ENCODE measurements around the gene TRAPPC6A. TPM values are rescaled to one million over a fixed set of nuclear protein-coding genes. Genes with fewer than 3 reads are reported as not detected.

The TRAPPC6A gene
- total and polyA plus RNA-seq, 3 donors from 2014 or later, result 37.0 to 42.8 (median 38.7) TPM

GRCh38 chr19:45113628-45114027 lies 64.4 kb downstream of the TRAPPC6A start:
- 76 to 82% methylated on average over 8 to 9 of the region's 9 CpGs for WGBS, 2 donors

More at GRCh38 chr19:45113628-45114027, 64.4 kb downstream of the TRAPPC6A start:
- Histone ChIP-seq H3K4me1 (no peaks in the 10 kb centered on the region), H3K27ac (no peak overlapping the region), H3K9me3 (no peaks in the 10 kb centered on the region), H3K4me3 (no peak overlapping the region), H3K27me3 (no peaks in the 10 kb centered on the region), H3K36me3 (ENCODE audit: low read depth, missing control alignments) (no peaks in the 10 kb centered on the region)
- no peak for DNase-seq
- TF ChIP-seq CTCF (IDR thresholded peaks at IDR 0.05), result no peak
- no peak for TF ChIP-seq POLR2A (IDR thresholded peaks at IDR 0.05)
- intact Hi-C loops (cut with DNase I; ENCODE audit: low total_unique reads), result no loop called here

Other genes with a start within 250 kb of the TRAPPC6A start
- gene APOC4, start 236.0 kb downstream of the TRAPPC6A start, total RNA-seq, result not detected
- gene APOC4, start 236.0 kb downstream of the TRAPPC6A start, polyA plus RNA-seq (ENCODE audit: insufficient read depth, low read depth, low replicate concordance), result not detected
- gene APOC2, start 232.2 kb downstream of the TRAPPC6A start, total RNA-seq, result 1 to 10 TPM; 1.1 to 1.2 TPM
- 2.9 TPM for gene APOC2, start 232.2 kb downstream of the TRAPPC6A start, polyA plus RNA-seq (ENCODE audit: insufficient read depth, low read depth, low replicate concordance)
- 100 to 1,000 TPM; 198 to 204 TPM for gene CLPTM1, start 222.9 kb downstream of the TRAPPC6A start, total RNA-seq
- gene CLPTM1, start 222.9 kb downstream of the TRAPPC6A start, polyA plus RNA-seq (ENCODE audit: insufficient read depth, low read depth, low replicate concordance), result 179 TPM
- 1 to 10 TPM; 9.1 to 9.7 TPM for gene RELB, start 176.8 kb downstream of the TRAPPC6A start, total RNA-seq
- 10.1 TPM for gene RELB, start 176.8 kb downstream of the TRAPPC6A start, polyA plus RNA-seq (ENCODE audit: insufficient read depth, low read depth, low replicate concordance)
- 100 to 1,000 TPM; 113 to 132 TPM for gene CLASRP, start 139.2 kb downstream of the TRAPPC6A start, total RNA-seq
- 76.1 TPM for gene CLASRP, start 139.2 kb downstream of the TRAPPC6A start, polyA plus RNA-seq (ENCODE audit: insufficient read depth, low read depth, low replicate concordance)
- gene ZNF296, start 101.8 kb downstream of the TRAPPC6A start, total RNA-seq, result 1 to 10 TPM; 5.8 to 6.7 TPM
- 3.0 TPM for gene ZNF296, start 101.8 kb downstream of the TRAPPC6A start, polyA plus RNA-seq (ENCODE audit: insufficient read depth, low read depth, low replicate concordance)
- 10 to 100 TPM in 1 of 2 donors, 1 to 10 TPM in 1; 7.6 to 13.5 TPM for gene GEMIN7, start 99.0 kb downstream of the TRAPPC6A start, total RNA-seq
- gene GEMIN7, start 99.0 kb downstream of the TRAPPC6A start, polyA plus RNA-seq (ENCODE audit: insufficient read depth, low read depth, low replicate concordance), result 9.7 TPM
- 10 to 100 TPM; 82.5 to 83.0 TPM for gene PPP1R37, start 85.1 kb downstream of the TRAPPC6A start, total RNA-seq
- gene PPP1R37, start 85.1 kb downstream of the TRAPPC6A start, polyA plus RNA-seq (ENCODE audit: insufficient read depth, low read depth, low replicate concordance), result 28.5 TPM
- 1 to 10 TPM; 1.3 to 4.2 TPM for gene NKPD1, start 17.3 kb downstream of the TRAPPC6A start, total RNA-seq
- gene NKPD1, start 17.3 kb downstream of the TRAPPC6A start, polyA plus RNA-seq (ENCODE audit: insufficient read depth, low read depth, low replicate concordance), result 1.0 TPM
- 10 to 100 TPM; 38.2 to 43.7 TPM for gene BLOC1S3, start 547 bp upstream of the TRAPPC6A start, total RNA-seq
- gene BLOC1S3, start 547 bp upstream of the TRAPPC6A start, polyA plus RNA-seq (ENCODE audit: insufficient read depth, low read depth, low replicate concordance), result 14.1 TPM
- 10 to 100 TPM; 29.5 to 30.2 TPM for gene EXOC3L2, start 67.2 kb upstream of the TRAPPC6A start, total RNA-seq
- 7.4 TPM for gene EXOC3L2, start 67.2 kb upstream of the TRAPPC6A start, polyA plus RNA-seq (ENCODE audit: insufficient read depth, low read depth, low replicate concordance)
- gene MARK4, start 73.0 kb upstream of the TRAPPC6A start, total RNA-seq, result 100 to 1,000 TPM; 197 to 200 TPM
- gene MARK4, start 73.0 kb upstream of the TRAPPC6A start, polyA plus RNA-seq (ENCODE audit: insufficient read depth, low read depth, low replicate concordance), result 114 TPM
- gene CKM, start 144.6 kb upstream of the TRAPPC6A start, total RNA-seq, result 10 to 100 TPM; 16.5 to 22.4 TPM
- 61.1 TPM for gene CKM, start 144.6 kb upstream of the TRAPPC6A start, polyA plus RNA-seq (ENCODE audit: insufficient read depth, low read depth, low replicate concordance)
- gene KLC3, start 162.5 kb upstream of the TRAPPC6A start, total RNA-seq, result 10 to 100 TPM in 1 of 2 donors, 1 to 10 TPM in 1; 5.9 to 13.7 TPM
- 6.4 TPM for gene KLC3, start 162.5 kb upstream of the TRAPPC6A start, polyA plus RNA-seq (ENCODE audit: insufficient read depth, low read depth, low replicate concordance)
- 10 to 100 TPM; 46.4 to 49.8 TPM for gene ERCC2, start 192.3 kb upstream of the TRAPPC6A start, total RNA-seq
- gene ERCC2, start 192.3 kb upstream of the TRAPPC6A start, polyA plus RNA-seq (ENCODE audit: insufficient read depth, low read depth, low replicate concordance), result 37.5 TPM
- 10 to 100 TPM in 1 of 2 donors, 1 to 10 TPM in 1; 9.7 to 12.2 TPM for gene PPP1R13L, start 226.8 kb upstream of the TRAPPC6A start, total RNA-seq
- gene PPP1R13L, start 226.8 kb upstream of the TRAPPC6A start, polyA plus RNA-seq (ENCODE audit: insufficient read depth, low read depth, low replicate concordance), result 13.3 TPM
- 10 to 100 TPM; 10.2 to 12.1 TPM for gene POLR1G, start 228.4 kb upstream of the TRAPPC6A start, total RNA-seq
- 5.8 TPM for gene POLR1G, start 228.4 kb upstream of the TRAPPC6A start, polyA plus RNA-seq (ENCODE audit: insufficient read depth, low read depth, low replicate concordance)
- gene ERCC1, start 245.7 kb upstream of the TRAPPC6A start, total RNA-seq, result 10 to 100 TPM; 71.8 to 95.7 TPM
- 112 TPM for gene ERCC1, start 245.7 kb upstream of the TRAPPC6A start, polyA plus RNA-seq (ENCODE audit: insufficient read depth, low read depth, low replicate concordance)